ENCODE data around the gene MMP28.
A peak's percentile ranks its signal among the peaks of the same experiment; 100 is the strongest.

MMP28 gene

DNA sequence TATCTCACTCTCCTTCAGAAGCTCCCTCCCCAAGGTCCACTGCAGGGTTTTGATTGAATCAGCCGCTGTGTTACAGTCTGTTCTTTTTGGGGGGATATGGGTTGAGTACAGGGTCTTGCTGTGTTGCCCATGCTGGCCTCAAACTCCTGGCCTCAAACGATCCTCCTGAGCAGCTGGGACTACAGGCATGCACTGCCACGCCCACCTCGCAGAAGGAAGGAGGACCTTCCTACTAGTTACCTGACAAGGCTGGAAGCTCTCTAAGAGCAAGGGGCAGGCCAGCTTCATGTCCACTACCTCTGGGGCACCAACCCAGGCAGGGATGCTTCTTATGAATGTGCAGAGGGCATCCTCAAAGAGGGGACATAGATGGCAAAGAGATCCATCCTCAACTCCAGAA is 1.9 kb upstream of the MMP28 start:
- Histone ChIP-seq H3K27me3 (peaks cover 96% of the 10 kb centered on the region), H3K4me1 (ENCODE audit: control insufficient read depth in 1 of 2, insufficient read depth in 1 of 2, low read depth in 1 of 2, low read length in 1 of 2) (peaks cover 7 to 9% of the 10 kb centered on the region in 2 experiments), H3K9me3 (no peaks in the 10 kb centered on the region), H3K36me3 (no peaks in the 10 kb centered on the region), H3K27ac (no peak overlapping the region), H3K4me3 (ENCODE audit: low read depth in 1 of 2, low read length in 1 of 2) (no peak overlapping the region)
- TF ChIP-seq, protein P1, sequence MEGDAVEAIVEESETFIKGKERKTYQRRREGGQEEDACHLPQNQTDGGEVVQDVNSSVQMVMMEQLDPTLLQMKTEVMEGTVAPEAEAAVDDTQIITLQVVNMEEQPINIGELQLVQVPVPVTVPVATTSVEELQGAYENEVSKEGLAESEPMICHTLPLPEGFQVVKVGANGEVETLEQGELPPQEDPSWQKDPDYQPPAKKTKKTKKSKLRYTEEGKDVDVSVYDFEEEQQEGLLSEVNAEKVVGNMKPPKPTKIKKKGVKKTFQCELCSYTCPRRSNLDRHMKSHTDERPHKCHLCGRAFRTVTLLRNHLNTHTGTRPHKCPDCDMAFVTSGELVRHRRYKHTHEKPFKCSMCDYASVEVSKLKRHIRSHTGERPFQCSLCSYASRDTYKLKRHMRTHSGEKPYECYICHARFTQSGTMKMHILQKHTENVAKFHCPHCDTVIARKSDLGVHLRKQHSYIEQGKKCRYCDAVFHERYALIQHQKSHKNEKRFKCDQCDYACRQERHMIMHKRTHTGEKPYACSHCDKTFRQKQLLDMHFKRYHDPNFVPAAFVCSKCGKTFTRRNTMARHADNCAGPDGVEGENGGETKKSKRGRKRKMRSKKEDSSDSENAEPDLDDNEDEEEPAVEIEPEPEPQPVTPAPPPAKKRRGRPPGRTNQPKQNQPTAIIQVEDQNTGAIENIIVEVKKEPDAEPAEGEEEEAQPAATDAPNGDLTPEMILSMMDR (IDR thresholded peaks at IDR 0.05), result no peak

DNA sequence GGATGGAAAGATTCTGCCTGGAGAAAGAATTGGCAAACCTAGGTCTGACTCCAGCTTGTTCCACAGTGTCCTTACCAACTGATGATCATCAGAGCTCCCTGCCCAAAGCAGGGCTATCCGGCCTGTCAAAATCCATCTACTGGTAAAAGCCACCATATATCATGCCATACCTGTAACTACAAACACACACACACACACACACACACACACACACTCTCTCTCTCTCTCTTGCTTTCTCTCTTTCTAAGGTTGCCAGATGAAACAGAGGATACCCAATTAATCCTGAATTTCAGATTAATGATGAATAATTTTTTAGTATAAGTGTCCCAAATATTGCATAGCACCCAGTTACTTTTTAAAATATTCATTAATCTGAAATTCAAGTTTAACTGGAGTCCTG is 1.5 kb upstream of the MMP28 start:
- Histone ChIP-seq H3K9me3 (no peaks in the 10 kb centered on the region), H3K27ac (no peak overlapping the region), H3K4me3 (ENCODE audit: low read depth in 1 of 2, low read length in 1 of 2) (no peak overlapping the region), H3K36me3 (no peaks in the 10 kb centered on the region), H3K27me3 (peaks cover 98% of the 10 kb centered on the region), H3K4me1 (ENCODE audit: control insufficient read depth in 1 of 2, insufficient read depth in 1 of 2, low read depth in 1 of 2, low read length in 1 of 2) (peaks cover 7 to 9% of the 10 kb centered on the region in 2 experiments)
- TF ChIP-seq, protein P1 (IDR thresholded peaks at IDR 0.05), result no peak

DNA sequence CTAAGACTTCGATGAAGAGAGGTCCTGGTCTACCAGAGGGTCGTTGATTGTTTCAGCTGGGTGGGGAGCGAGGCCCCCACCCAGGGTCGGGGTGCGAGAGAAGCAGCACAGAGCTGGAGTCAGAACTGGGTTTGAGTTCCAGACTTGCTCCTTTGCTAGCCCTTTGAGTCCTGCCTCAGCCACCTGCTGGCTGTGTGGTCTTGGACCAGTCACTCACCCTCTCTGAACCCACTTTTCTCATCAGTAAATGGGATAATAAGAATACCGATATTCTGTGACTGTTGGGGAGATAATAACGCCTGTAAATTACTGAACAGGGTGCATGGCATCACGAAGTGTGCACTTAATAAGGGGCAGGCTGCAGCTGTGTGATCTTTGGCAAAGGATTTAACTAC is 427 bp upstream of the MMP28 start:
- Histone ChIP-seq H3K4me1 (ENCODE audit: control insufficient read depth in 1 of 2, insufficient read depth in 1 of 2, low read depth in 1 of 2, low read length in 1 of 2) (peaks cover 7 to 9% of the 10 kb centered on the region in 2 experiments), H3K27me3 (peaks cover 93% of the 10 kb centered on the region), H3K27ac (no peak overlapping the region), H3K9me3 (no peaks in the 10 kb centered on the region), H3K4me3 (ENCODE audit: low read depth in 1 of 2, low read length in 1 of 2) (peak overlapping the region in 1 of 2 experiments; percentile 37), H3K36me3 (no peaks in the 10 kb centered on the region)
- TF ChIP-seq, protein P1 (IDR thresholded peaks at IDR 0.05), result no peak

DNA sequence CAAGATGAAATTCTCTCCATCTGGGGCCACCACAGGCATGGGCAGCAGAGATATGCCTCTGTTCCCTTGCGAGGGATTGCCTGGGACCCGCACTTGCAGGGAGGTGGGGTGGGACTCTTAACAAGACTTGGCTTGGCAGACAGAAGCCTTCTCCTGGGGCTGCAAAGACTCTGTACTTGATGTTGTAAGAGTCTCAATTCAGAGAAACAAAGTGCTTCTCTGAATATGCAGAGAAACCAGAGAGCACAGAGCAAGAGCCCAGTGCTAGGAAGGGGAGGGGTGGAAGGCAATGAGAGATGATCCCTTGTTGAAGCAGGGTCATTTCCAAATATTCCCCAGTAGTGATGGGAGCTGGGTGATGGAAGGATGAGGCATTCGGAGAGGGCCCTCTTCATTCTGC is 2.2 kb downstream of the MMP28 start:
- no peak overlapping the region for H3K27ac ChIP-seq
- H3K36me3 ChIP-seq, result no peaks in the 10 kb centered on the region
- no peaks in the 10 kb centered on the region for H3K9me3 ChIP-seq
- TF ChIP-seq, protein P1 (IDR thresholded peaks at IDR 0.05), result no peak
- no peak overlapping the region for H3K4me3 ChIP-seq (ENCODE audit: low read depth in 1 of 2, low read length in 1 of 2)
- peaks cover 85% of the 10 kb centered on the region for H3K27me3 ChIP-seq
- H3K4me1 ChIP-seq (ENCODE audit: control insufficient read depth in 1 of 2, insufficient read depth in 1 of 2, low read depth in 1 of 2, low read length in 1 of 2), result peaks cover 7 to 9% of the 10 kb centered on the region in 2 experiments

DNA sequence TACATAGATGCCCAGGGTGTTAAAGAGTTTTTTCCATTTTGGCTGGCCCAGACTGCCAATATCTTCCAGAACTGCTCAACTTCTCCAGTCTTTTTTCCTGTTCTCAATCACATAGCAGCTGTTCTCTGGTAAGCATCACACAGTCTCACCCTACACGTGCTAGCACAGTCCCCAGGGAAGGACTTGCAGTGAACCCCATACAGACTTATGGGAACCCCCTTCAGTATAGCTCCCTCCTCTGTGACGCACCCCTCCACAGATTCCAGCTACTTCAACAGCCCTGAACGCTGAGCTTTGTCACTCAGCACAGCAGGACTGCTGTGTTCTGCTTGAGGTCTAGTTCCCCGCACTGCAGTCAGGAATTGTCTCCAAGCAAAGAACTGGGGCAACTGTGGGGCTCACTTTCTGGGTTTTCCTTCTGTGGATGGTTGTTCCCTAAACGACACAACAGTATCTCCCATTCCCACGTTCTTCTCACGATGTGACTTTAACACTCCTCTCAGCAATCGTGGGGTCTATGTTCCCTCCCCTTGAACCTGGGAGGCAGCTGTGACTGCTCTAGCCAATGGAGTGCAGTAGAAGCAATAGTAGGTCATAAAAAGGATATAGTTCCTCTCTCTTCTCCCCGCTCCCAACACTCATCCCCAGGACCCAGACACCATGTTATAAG is 3.6 kb downstream of the MMP28 start:
- Histone ChIP-seq H3K4me1 (ENCODE audit: control insufficient read depth in 1 of 2, insufficient read depth in 1 of 2, low read depth in 1 of 2, low read length in 1 of 2) (peaks cover 7 to 9% of the 10 kb centered on the region in 2 experiments), H3K4me3 (ENCODE audit: low read depth in 1 of 2, low read length in 1 of 2) (no peak overlapping the region), H3K36me3 (no peaks in the 10 kb centered on the region), H3K27me3 (peaks cover 85% of the 10 kb centered on the region), H3K9me3 (no peaks in the 10 kb centered on the region), H3K27ac (no peak overlapping the region)
- TF ChIP-seq, protein P1 (IDR thresholded peaks at IDR 0.05), result no peak
